Raji (cell line): ENCODE results near the gene MYH4.

Experiments used
- POLR2A ChIP-seq: IDR thresholded peaks from 2 replicates; pipeline ENCODE4 v1.6.1; 2011; ENCODE audit warnings: low read depth, low read length, control low read depth; ENCODE audit not compliant: insufficient read depth

MYH4 gene

DNA sequence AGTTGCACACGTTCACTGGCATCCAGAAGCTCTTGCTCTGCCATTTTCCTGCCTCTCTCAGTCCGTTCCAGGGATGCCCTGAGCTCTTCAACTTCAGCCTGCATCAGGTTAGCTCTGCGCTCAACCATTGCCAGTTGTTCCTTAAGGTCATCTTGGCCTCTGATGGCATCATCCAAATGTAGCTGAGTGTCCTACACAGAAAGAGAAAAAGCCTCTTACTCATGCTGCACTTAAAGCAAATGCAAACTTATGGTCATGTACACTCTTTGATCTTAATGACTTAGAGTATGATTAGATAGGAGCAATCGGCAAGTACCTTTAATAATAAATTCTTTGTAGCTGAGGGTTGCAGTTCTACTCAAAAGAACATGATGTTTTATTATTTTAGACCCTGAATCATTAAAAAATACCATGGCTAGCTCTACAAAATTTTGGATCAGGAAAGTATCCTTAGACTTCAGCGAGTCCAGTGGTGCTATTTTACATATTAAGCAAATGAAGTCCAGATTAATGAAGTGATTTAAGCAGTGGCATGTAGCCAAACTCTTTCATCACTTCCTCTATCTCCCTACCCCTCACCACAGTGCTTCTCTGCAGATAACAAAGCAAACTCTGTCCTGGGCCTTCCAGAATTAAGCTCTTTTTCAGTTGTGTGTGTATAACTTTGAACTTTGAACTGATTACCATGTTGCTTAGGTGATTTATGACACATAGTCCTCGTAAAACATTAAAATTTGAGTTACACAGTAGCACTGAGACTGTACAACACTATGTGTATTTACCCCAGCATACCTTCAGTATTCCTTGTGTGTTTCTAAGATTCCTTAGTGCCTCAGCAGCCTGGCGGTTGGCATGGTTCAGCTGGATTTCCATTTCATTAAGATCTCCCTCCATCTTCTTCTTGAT, 22.1 kb downstream of the MYH4 start:
- no peak for TF ChIP-seq POLR2A

GRCh38 chr17:10439816-10440215, 29.5 kb downstream of the MYH4 start:
- TF ChIP-seq POLR2A = no peak

- TF ChIP-seq POLR2A = no peak
These were observed 34.3 kb downstream of the MYH4 start for GRCh38 chr17:10435096-10435495.

DNA sequence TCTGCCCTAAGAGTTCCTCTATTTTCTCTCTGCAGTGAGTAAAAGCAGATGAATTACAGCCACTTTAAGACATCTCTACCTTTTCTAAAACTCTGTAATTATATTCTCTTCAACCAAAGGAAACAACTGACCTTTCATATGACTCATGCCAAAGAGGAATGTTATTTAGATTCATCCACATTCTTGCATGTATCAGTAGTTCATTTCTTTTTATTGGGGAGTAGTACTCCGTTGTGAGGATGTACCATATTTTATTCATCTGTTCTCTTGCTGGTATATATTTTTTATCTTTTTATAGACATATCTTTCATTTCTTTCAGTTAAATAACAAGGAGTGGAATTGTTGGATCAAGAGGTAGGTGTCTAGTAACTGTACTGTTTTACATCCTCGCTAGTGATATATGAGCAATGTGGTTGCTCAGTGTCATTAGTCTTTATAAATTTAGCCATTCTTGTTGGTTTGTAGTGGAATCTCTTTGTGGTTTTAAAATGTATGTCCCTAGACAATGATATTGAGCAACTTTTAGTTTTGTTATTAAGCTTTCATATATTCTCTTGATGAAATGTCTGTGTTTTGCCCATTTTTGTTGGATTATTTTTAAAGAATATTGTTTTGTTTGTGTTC, 39.8 kb downstream of the MYH4 start:
- no peak for TF ChIP-seq POLR2A

GRCh38 chr17:10428781-10429180, 40.6 kb downstream of the MYH4 start:
- TF ChIP-seq POLR2A = no peak

DNA sequence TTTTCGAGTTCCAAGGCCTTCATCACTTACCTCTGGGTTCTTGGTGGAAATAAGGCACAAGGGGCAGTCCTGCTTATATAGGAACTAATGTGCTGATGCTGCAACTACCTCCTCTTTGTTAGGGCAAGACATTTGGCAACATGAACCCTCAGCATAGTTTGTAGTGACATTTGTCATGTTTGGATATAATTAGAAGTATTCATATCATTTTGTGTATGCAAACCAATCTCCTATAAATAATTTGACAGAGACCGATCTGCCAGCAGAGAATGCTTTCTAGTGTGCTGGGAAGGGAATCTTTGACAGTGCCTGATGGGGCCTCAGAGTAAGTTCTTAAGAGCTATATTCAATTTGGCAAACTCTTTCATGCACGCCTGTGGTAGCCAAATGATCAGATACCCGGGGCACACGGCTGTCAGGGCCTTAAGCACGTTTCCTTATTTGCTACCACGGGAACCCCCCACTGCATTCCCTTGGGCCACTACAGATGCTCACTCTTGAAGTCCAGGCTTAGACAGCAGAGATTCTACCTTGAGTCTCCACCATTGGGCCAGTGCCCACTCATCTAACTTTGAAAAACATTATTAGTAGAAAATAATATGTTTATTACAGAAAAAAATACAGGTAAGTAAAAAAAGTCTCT, 47.3 kb downstream of the MYH4 start, which contains the start of gene MYH8:
Gene MYH8 (minus strand): TSS at position 51 of the 643 bp plus-strand sequence. CDS start 1,723 bp downstream, outside the sequence.
- no peak for TF ChIP-seq POLR2A

DNA sequence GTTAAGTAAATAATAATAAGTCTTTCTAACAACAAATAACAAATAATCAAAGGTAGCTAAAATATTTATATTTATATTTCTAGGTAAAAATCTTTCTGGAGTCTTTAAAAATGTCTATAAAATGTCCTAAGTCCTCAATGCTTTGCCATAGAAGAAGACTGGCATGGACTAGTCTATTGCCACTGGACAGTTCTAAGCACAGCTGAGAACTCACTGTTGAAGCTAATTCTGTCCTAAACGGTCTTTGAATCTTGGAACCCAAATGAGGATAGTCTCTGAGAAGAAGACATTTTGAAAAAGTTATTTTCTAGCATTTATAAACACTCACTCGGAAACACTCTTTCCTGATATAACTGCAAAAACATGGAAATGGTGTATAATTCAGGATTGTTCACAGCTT, 48.1 kb downstream of the MYH4 start:
- no peak for TF ChIP-seq POLR2A

GRCh38 chr17:10420811-10421210, 48.5 kb downstream of the MYH4 start:
- no peak for TF ChIP-seq POLR2A

GRCh38 chr17:10417431-10417830, 51.9 kb downstream of the MYH4 start:
- no peak for TF ChIP-seq POLR2A

- no peak for TF ChIP-seq POLR2A
These were observed 54.2 kb downstream of the MYH4 start for GRCh38 chr17:10415161-10415560.

DNA sequence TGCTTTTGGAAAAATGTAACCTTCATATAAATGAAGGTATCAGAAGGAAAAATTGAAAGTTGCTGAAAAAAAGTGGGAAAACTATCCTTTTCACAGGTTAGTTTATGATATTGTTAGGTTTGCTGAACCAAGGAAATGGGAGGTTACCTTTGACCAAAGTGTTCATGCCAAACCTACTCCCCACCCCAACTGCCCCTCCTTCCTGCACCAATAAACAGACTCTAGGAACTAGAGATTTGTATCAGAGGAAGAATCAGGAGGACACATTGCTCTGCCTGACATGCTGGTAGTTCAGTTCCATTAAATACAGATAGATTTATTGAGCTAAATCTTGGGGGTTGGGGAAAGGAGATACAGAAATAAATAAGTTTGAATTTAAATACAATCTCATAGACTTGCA, 65.8 kb downstream of the MYH4 start:
- no peak for TF ChIP-seq POLR2A

DNA sequence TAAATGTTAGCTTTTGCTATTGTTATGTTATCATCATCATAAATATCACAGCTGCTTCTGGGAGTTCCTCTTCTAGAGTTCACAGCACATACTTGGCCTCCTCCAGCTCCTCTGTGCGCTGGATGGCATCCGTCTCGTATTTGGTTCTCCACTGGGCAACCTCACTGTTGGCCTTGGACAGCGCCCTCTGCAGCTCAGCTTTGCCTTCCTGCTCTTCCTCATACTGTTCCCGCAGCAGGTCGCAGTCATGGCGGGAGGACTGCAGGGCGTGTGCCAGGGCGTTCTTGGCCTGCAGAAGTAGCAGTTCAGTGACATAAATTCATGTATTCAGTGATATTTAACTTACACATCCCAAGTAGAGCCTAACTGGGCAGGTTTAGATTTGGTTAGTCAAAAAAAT, 71.0 kb downstream of the MYH4 start:
- no peak for TF ChIP-seq POLR2A

- no peak for TF ChIP-seq POLR2A
These were observed 72.7 kb downstream of the MYH4 start for GRCh38 chr17:10396524-10397163.

DNA sequence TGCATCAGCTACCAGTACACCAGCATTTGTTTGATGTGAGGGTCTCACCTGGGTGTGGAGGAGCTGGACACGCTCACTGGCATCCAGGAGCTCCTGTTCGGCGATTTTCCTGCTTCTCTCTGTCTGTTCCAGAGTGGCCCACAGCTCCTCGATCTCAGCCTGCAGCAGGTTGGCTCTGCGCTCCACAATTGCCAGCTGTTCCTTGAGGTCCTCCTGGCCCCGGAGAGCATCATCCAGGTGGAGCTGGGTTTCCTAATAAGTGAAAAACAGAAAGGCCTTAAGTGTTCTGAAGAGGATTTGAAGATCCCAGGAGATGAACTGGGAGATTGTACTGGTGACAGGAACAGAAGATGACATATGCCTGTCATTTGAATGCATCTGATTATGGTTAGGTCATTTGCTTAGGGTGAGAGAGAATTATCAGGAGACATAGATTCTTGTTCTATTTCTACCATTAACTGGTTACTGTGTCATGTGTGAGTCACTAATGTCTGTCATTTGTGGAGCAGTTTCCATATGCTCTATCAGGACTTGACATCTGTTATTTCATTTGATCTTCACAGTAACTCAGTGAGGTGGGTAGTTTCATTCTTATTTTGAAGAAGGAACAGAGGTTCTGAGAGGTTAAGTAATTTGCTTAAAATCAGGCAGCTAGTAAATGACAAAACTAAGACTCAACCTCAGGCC, 75.0 kb downstream of the MYH4 start:
- no peak for TF ChIP-seq POLR2A
